Mesenchymal stem cell (in vitro differentiated cells and primary cell): ENCODE measurements around the gene NT5DC1.

Experiments
- DNase-seq: peaks from one replicate; pipeline ENCODE4 v3.0.0-alpha.2; 2013
- H2AFZ ChIP-seq: one replicate; pipeline ENCODE4 v1.6.1; 2013; ENCODE audit warnings: low read depth, mild to moderate bottlenecking, control low read depth, inconsistent platforms, low read length, moderate library complexity
- H2AK5ac ChIP-seq: 2 replicates; pipeline ENCODE4 v1.6.1; 2013; ENCODE audit warnings: low read length, moderate library complexity, mild to moderate bottlenecking, inconsistent platforms; ENCODE audit not compliant: severe bottlenecking
- H2BK120ac ChIP-seq: one replicate; pipeline ENCODE4 v1.6.1; 2013; ENCODE audit warnings: low read depth, mild to moderate bottlenecking, inconsistent platforms, low read length, moderate library complexity
- H2BK12ac ChIP-seq, 2 experiments: one replicate each; pipeline ENCODE4 v1.6.1; 2013; ENCODE audit warnings: inconsistent platforms in 2 of 2, low read length in 2 of 2, mild to moderate bottlenecking in 2 of 2, moderate library complexity in 2 of 2, control low read depth in 1 of 2
- H2BK15ac ChIP-seq: one replicate; pipeline ENCODE4 v1.6.1; 2013; ENCODE audit warnings: mild to moderate bottlenecking, low read depth, inconsistent platforms; ENCODE audit not compliant: poor library complexity, severe bottlenecking
- H2BK5ac ChIP-seq: 2 replicates; pipeline ENCODE4 v1.6.1; 2013; ENCODE audit warnings: low read depth, mild to moderate bottlenecking, low read length, control low read depth, inconsistent platforms; ENCODE audit not compliant: poor library complexity, severe bottlenecking
- H3K14ac ChIP-seq, 2 experiments: one replicate each; pipeline ENCODE4 v1.6.1; 2013; ENCODE audit warnings: inconsistent platforms in 2 of 2, low read length in 2 of 2, control low read depth in 1 of 2, mild to moderate bottlenecking in 1 of 2, moderate library complexity in 1 of 2
- H3K18ac ChIP-seq, 2 experiments: one replicate each; pipeline ENCODE4 v1.6.1; 2013; ENCODE audit warnings: inconsistent platforms in 2 of 2, low read length in 2 of 2, control low read depth in 1 of 2, low read depth in 1 of 2, mild to moderate bottlenecking in 1 of 2
- H3K23ac ChIP-seq, 2 experiments: one replicate each; pipeline ENCODE4 v1.6.1; 2013; ENCODE audit warnings: inconsistent platforms in 2 of 2, low read length in 2 of 2, mild to moderate bottlenecking in 2 of 2, moderate library complexity in 2 of 2, control low read depth in 1 of 2
- H3K27ac ChIP-seq: 2 replicates; pipeline ENCODE4 v1.5.1; 2013; ENCODE audit warnings: mild to moderate bottlenecking, moderate library complexity, low read length, control low read depth, inconsistent platforms; ENCODE audit not compliant: poor library complexity, severe bottlenecking
- H3K27me3 ChIP-seq, 2 experiments: 2 replicates each; pipeline versions ENCODE4 v1.6.1 to v1.7.0; 2013; ENCODE audit warnings: low read length in 2 of 2, mild to moderate bottlenecking in 2 of 2, moderate library complexity in 2 of 2, control low read depth in 1 of 2, inconsistent platforms in 1 of 2; ENCODE audit not compliant: control insufficient read depth in 1 of 2, insufficient read depth in 1 of 2
- H3K36me3 ChIP-seq, 2 experiments: 2 replicates each; pipeline versions ENCODE4 v1.6.1 to v1.7.0; 2013; ENCODE audit warnings: low read length in 2 of 2, control low read depth in 1 of 2, inconsistent platforms in 1 of 2, low read depth in 1 of 2, mild to moderate bottlenecking in 1 of 2; ENCODE audit not compliant: insufficient read depth in 2 of 2, control insufficient read depth in 1 of 2
- H3K4ac ChIP-seq, 2 experiments: one replicate each; pipeline ENCODE4 v1.6.1; 2013; ENCODE audit warnings: inconsistent platforms in 2 of 2, low read length in 2 of 2, mild to moderate bottlenecking in 2 of 2, moderate library complexity in 2 of 2, control low read depth in 1 of 2, low read depth in 1 of 2
- H3K4me1 ChIP-seq: 2 replicates; pipeline ENCODE4 v1.6.1; 2013; ENCODE audit warnings: low read depth, low read length, control low read depth; ENCODE audit not compliant: control insufficient read depth, insufficient read depth
- H3K4me2 ChIP-seq: 2 replicates; pipeline ENCODE4 v1.6.1; 2013; ENCODE audit warnings: low read length, mild to moderate bottlenecking, inconsistent platforms; ENCODE audit not compliant: poor library complexity, severe bottlenecking
- H3K4me3 ChIP-seq, 2 experiments: 2 replicates each; pipeline versions ENCODE4 v1.5.1 to v1.7.0; 2013; ENCODE audit warnings: low read length in 2 of 2, mild to moderate bottlenecking in 2 of 2, control low read depth in 1 of 2, low read depth in 1 of 2; ENCODE audit not compliant: insufficient read depth in 1 of 2
- H3K79me1 ChIP-seq: replicated peaks from 2 replicates; pipeline ENCODE4 v1.6.1; 2013; ENCODE audit warnings: mild to moderate bottlenecking, control low read depth, low read length, inconsistent platforms; ENCODE audit not compliant: poor library complexity, severe bottlenecking
- H3K9ac ChIP-seq: 2 replicates; pipeline ENCODE4 v1.7.0; 2013; ENCODE audit warnings: mild to moderate bottlenecking, low read length, moderate library complexity
- H3K9me3 ChIP-seq: 2 replicates; pipeline ENCODE4 v1.7.0; 2013; ENCODE audit warnings: mild to moderate bottlenecking, low read length; ENCODE audit not compliant: control insufficient read depth
- H4K8ac ChIP-seq: one replicate; pipeline ENCODE4 v1.6.1; 2013; ENCODE audit warnings: inconsistent platforms, mild to moderate bottlenecking, low read length, moderate library complexity
- H4K91ac ChIP-seq: one replicate; pipeline ENCODE4 v1.6.1; 2013; ENCODE audit warnings: mild to moderate bottlenecking, low read length, inconsistent platforms
- WGBS: methylation state at CpG from one replicate; pipeline ENCODE4 v1.1.7; 2013; ENCODE audit warnings: mixed read lengths; 5-methylcytosine and 5-hydroxymethylcytosine counted together

Gene NT5DC1

GRCh38 chr6:116059713-116060571 is 40.7 kb upstream of the NT5DC1 start:
- Histone ChIP-seq H3K9ac (peak overlapping the region; percentile 89), H2AFZ (peak overlapping the region; percentile 3), H3K79me1 (peaks cover 4% of the 10 kb centered on the region), H4K91ac (no peak overlapping the region), H3K4me3 (peak overlapping the region; percentile 61 to 68), H3K27ac (peak overlapping the region; percentile 93), H3K4me2 (peak overlapping the region; percentile 58), H3K18ac (peak overlapping the region in 1 of 2 experiments; percentile 13), H3K23ac (no peak overlapping the region), H3K4me1 (peaks cover 3% of the 10 kb centered on the region), H3K4ac (no peak overlapping the region), H3K9me3 (no peaks in the 10 kb centered on the region), H2BK5ac (peak overlapping the region; percentile 60), H2BK120ac (no peak overlapping the region), H2AK5ac (peak overlapping the region; percentile 23), H3K36me3 (no peaks in the 10 kb centered on the region), H3K14ac (no peak overlapping the region), H4K8ac (no peak overlapping the region), H2BK12ac (no peak overlapping the region), H3K27me3 (no peaks in the 10 kb centered on the region), H2BK15ac (no peak overlapping the region)
- WGBS = 94% methylated on average over 12 of the region's 13 CpGs
- DNase-seq = no peak

DNA sequence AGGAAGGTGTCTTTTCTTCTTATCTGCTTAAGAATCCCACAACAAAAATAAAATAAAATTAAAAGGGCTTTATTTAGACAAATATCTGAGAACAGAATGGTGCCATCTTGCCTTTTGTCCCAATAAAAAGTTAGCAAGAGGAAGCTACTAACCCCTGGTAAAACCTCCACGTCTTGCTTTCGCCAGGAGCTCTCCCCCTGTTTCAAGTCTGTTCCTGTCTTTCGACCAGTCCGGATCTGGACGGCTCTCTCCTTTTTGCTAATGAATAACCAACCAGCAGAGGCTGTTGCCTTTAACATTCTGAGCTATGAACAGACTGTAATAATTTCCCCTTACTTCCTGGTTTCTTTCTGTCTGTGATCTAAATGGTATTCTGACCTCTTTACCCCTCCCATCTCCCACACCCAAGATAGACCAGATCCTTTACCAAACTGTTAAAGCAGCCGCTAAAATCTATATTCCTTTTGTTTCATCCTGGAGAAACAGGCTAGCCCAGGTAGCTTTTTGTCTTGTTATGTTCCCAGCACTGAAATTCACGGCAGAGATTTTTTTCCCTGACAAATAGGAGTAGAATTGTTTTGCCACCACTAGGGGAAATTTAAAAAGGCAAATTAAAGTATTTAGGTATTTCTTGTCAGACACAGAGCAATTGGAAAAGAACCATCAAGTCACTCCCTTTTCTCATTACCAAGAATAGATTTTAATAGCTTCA is 39.9 kb upstream of the NT5DC1 start, which contains the start of gene FRK:
Gene FRK (minus strand): TSS at position 320 of the 712 bp plus-strand sequence. CDS start 580 bp downstream, outside the sequence.
- no peak within 1 kb of the TSS for H2BK120ac ChIP-seq
- H3K9ac ChIP-seq = peak within 1 kb of the TSS; percentile 89
- H3K36me3 ChIP-seq = no peaks in the 10 kb centered on the region
- peak within 1 kb of the TSS; percentile 58 for H3K4me2 ChIP-seq
- H3K4ac ChIP-seq = no peak within 1 kb of the TSS
- peak within 1 kb of the TSS; percentile 60 for H2BK5ac ChIP-seq
- 94% methylated on average over 7 of the region's 7 CpGs for WGBS
- H3K18ac ChIP-seq = peak within 1 kb of the TSS in 1 of 2 experiments; percentile 13
- no peak for DNase-seq
- H3K4me3 ChIP-seq = peak within 1 kb of the TSS; percentile 61 to 68
- no peaks in the 10 kb centered on the region for H3K27me3 ChIP-seq
- no peak within 1 kb of the TSS for H2BK12ac ChIP-seq
- peak within 1 kb of the TSS; percentile 50 for H2AK5ac ChIP-seq
- no peak within 1 kb of the TSS for H2BK15ac ChIP-seq
- H3K27ac ChIP-seq = peak within 1 kb of the TSS; percentile 93
- H2AFZ ChIP-seq = peak within 1 kb of the TSS; percentile 3
- no peak within 1 kb of the TSS for H4K91ac ChIP-seq
- H4K8ac ChIP-seq = no peak within 1 kb of the TSS
- H3K14ac ChIP-seq = no peak within 1 kb of the TSS
- peaks cover 4% of the 10 kb centered on the region for H3K79me1 ChIP-seq
- no peak within 1 kb of the TSS for H3K23ac ChIP-seq
- H3K4me1 ChIP-seq = peaks cover 3% of the 10 kb centered on the region
- no peaks in the 10 kb centered on the region for H3K9me3 ChIP-seq

DNA sequence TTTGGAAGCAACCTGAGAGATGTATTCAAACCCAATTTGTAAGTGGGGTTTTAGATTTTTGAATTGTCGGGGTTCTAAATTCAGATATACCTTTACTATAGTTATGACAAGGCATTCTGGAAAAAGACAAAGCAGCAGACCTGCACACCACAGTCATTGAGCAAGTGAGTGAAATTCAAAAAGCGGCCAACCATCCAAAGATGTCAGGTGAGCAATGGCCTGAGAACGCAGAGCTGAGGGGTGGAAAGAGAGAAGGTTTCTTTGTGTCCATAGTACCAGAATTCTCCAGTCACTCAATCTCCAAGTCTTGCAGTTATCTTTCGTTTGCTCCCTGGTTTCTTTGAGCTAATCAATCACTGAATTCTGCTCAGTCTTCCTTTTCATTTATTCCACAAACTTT is 38.2 kb upstream of the NT5DC1 start:
- no peak for DNase-seq
- Histone ChIP-seq H4K8ac (no peak overlapping the region), H2AFZ (no peak overlapping the region), H2BK12ac (no peak overlapping the region), H3K79me1 (peaks cover 4% of the 10 kb centered on the region), H3K14ac (no peak overlapping the region), H3K27me3 (no peaks in the 10 kb centered on the region), H3K18ac (no peak overlapping the region), H3K4ac (no peak overlapping the region), H3K9ac (no peak overlapping the region), H3K4me3 (no peak overlapping the region), H3K36me3 (no peaks in the 10 kb centered on the region), H3K23ac (no peak overlapping the region), H2AK5ac (no peak overlapping the region), H3K4me2 (no peak overlapping the region), H3K9me3 (no peaks in the 10 kb centered on the region), H2BK120ac (no peak overlapping the region), H4K91ac (no peak overlapping the region), H2BK15ac (no peak overlapping the region), H2BK5ac (no peak overlapping the region), H3K27ac (no peak overlapping the region), H3K4me1 (no peaks in the 10 kb centered on the region)
- WGBS = 88% methylated on average over 3 of the region's 4 CpGs

DNA sequence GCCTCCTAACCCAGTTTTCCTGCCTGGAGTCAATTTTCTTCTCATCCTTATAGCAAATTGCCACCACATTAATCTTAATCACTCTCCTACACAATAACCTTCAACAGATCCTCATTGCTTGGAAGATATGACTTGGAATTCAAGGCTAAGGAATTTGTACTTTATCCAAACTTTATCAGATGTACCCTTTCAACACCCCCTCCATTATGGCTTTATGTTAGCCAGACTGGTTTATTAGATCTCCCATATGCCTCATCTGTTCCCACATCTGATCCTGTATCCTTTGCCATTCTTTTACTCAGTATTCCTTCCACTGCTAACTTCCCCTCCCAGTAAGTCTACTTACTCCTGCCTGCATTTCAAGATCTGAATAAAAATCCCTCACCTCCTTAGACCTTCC is 36.0 kb upstream of the NT5DC1 start:
- H2BK120ac ChIP-seq = no peak overlapping the region

More for the DNA sequence above, 36.0 kb upstream of the NT5DC1 start:
- H3K27ac ChIP-seq = no peak overlapping the region
- H2BK12ac ChIP-seq = no peak overlapping the region
- no peak overlapping the region for H4K8ac ChIP-seq
- H3K23ac ChIP-seq = no peak overlapping the region
- H3K4me2 ChIP-seq = no peak overlapping the region
- no peaks in the 10 kb centered on the region for H3K4me1 ChIP-seq
- H3K9me3 ChIP-seq = no peaks in the 10 kb centered on the region
- H2BK5ac ChIP-seq = no peak overlapping the region
- H3K18ac ChIP-seq = no peak overlapping the region
- H3K9ac ChIP-seq = no peak overlapping the region
- no peak overlapping the region for H3K4me3 ChIP-seq
- no peak overlapping the region for H4K91ac ChIP-seq
- H3K79me1 ChIP-seq = peaks cover 4% of the 10 kb centered on the region
- no peak overlapping the region for H3K4ac ChIP-seq
- H2BK15ac ChIP-seq = no peak overlapping the region
- DNase-seq = no peak
- no peaks in the 10 kb centered on the region for H3K36me3 ChIP-seq
- H2AK5ac ChIP-seq = no peak overlapping the region
- H3K27me3 ChIP-seq = no peaks in the 10 kb centered on the region
- H3K14ac ChIP-seq = no peak overlapping the region
- H2AFZ ChIP-seq = no peak overlapping the region
